ENCODE data around the gene SRD5A1. TPM values are rescaled to one million over a fixed set of nuclear protein-coding genes. Genes with fewer than 3 reads are reported as not detected.

Gene SRD5A1
- total RNA-seq, 4 donors from 2014 or later: 9.0 to 79.8 (median 17.0) TPM

DNA sequence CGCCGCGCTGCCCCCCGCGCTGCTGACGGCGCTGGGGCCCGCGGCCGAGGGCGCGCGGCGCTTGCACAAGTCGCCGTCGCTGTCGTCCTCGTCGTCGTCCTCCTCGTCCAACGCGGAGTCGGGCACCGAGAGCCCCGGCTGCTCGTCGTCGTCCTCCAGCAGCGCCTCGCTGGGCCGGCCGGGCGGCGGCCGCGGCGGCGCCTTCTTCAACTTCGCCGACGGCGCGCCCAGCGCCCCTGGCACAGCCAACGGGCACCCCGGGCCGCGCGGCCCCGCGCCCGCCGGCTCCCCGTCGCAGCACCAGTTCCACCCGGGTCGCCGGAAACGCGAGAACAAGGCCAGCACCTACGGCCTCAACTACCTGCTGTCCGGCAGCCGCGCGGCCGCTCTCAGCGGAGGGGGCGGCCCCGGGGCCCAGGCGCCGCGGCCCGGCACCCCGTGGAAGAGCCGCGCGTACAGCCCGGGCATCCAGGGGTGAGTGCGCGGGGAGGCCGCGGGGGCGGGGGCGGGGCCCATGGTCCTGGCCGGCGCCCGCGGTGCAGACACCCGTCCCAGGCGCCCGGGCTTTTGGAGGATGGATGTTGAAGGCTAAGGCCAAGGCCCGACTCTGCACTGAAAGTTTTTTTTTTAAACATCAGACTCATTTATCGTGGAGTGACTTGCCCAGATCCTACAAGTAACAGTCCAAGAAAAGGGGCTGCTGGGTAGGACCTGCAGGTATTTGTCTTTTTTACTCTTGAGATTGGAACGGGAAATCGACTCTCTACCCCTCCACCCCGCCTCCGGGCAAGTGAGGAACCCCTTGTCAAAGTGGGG is 81.2 kb downstream of the SRD5A1 start:
- H3K4me3 ChIP-seq: peak overlapping the region; percentile 62 to 87 (median 67)
- in situ Hi-C loops (cut with MboI; ENCODE audit: low pct_ligation_motif_present in 1 of 4, low pct_unique_long_range_greater_than_20kb in 1 of 4, low sequenced_read_pairs in 3 of 4) (loop anchor here in 1 of 4 donors (10.0 kb wide), 1 partner anchor 80 kb away; the partner anchor contains the start of genes NSUN2 and SRD5A1), intact Hi-C loops (cut with DNase I; ENCODE audit: low total_unique reads) (loop anchor here (5.0 kb wide), 1 partner anchor 82 kb away; the partner anchor contains the start of genes NSUN2 and SRD5A1)
- H3K36me3 ChIP-seq: no peaks in the 10 kb centered on the region
- H3K27me3 ChIP-seq: no peaks in the 10 kb centered on the region
- peaks cover 28 to 43% (median 37%) of the 10 kb centered on the region in 4 donors for H3K4me1 ChIP-seq
- DNase-seq: no peak
- H3K27ac ChIP-seq: peak overlapping the region; percentile 86 to 96 (median 88)
- 0 to 1% methylated on average over 4 to 34 of the region's 99 CpGs for WGBS, 2 donors (ENCODE audit: low coverage in 1 of 2)
- no peaks in the 10 kb centered on the region for H3K9me3 ChIP-seq
- TF ChIP-seq POLR2A (IDR thresholded peaks at IDR 0.05) (no peak), POLR2AphosphoS5 (IDR thresholded peaks at IDR 0.05) (no peak), EP300 (IDR thresholded peaks at IDR 0.05; ENCODE audit: low read depth) (no peak)
- TF ChIP-seq, protein P1, sequence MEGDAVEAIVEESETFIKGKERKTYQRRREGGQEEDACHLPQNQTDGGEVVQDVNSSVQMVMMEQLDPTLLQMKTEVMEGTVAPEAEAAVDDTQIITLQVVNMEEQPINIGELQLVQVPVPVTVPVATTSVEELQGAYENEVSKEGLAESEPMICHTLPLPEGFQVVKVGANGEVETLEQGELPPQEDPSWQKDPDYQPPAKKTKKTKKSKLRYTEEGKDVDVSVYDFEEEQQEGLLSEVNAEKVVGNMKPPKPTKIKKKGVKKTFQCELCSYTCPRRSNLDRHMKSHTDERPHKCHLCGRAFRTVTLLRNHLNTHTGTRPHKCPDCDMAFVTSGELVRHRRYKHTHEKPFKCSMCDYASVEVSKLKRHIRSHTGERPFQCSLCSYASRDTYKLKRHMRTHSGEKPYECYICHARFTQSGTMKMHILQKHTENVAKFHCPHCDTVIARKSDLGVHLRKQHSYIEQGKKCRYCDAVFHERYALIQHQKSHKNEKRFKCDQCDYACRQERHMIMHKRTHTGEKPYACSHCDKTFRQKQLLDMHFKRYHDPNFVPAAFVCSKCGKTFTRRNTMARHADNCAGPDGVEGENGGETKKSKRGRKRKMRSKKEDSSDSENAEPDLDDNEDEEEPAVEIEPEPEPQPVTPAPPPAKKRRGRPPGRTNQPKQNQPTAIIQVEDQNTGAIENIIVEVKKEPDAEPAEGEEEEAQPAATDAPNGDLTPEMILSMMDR (IDR thresholded peaks at IDR 0.05): no peak

DNA sequence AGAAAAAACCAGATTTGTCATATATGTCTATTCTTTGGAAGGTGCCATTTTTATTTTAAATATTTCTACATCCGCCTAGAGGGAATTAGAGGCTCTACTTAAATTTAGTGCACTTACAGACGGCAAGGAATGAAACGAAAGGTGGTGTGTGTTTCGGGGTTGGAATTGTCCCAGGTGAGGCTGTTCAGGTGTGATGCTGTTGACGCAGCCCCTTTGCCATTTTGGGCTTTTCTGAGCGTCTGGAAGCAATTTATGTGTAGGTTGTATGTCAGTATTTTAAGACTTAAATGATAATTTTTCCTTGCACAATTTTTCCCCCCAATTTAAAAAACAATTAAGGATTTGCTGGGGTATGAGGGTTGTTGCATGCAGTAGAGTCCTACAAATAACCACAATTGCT is 82.0 kb downstream of the SRD5A1 start:
- in situ Hi-C loops (cut with MboI; ENCODE audit: low pct_ligation_motif_present in 1 of 4, low pct_unique_long_range_greater_than_20kb in 1 of 4, low sequenced_read_pairs in 3 of 4): loop anchor here in 1 of 4 donors (10.0 kb wide), 1 partner anchor 80 kb away; the partner anchor contains the start of genes NSUN2 and SRD5A1

DNA sequence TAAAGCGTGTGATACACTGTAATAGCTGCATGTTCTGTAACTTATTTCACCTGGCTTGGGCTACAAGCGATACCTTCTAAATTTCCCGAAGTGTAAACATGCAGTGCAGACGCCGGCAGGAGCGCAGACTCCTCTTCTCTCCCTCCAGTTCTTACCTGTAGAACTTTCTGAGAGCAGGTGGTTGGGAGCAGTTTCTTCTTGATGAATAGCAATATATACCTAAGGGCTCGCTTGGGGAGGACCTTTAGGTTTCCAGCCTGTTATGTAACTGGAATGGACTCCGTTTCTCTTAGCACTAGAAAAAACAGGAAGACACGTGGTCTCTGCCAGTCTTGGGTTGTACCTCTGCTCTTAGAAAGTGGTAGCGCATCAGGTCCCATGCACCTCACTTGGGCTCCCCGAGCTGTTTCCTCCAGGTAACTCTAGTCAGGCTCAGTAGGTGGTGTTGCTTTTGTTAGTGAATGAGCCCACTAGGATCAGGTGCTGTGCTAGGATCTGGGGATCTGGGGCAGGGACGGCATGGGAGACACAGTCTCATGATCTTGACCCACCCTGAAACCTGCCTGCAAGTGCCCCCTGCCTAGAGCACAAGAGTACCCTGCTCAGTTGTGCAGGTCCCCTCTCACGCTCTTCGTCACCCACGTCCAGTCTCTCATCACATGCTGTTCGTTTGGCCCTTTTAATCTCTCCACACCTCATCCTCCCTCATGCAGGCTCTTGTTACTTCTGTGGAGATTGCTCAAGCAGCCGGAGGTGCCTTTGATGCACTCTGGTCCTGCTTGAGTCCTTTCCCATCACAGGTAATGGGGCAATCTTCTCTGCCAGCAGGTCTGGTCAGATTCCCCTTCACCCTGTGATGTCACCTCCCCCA is 82.8 kb downstream of the SRD5A1 start:
- intact Hi-C loops (cut with DNase I; ENCODE audit: low total_unique reads) (no loop called here), in situ Hi-C loops (cut with MboI; ENCODE audit: low pct_ligation_motif_present in 1 of 4, low pct_unique_long_range_greater_than_20kb in 1 of 4, low sequenced_read_pairs in 3 of 4) (loop anchor here in 1 of 4 donors (10.0 kb wide), 1 partner anchor 81 kb away; the partner anchor contains the start of genes NSUN2 and SRD5A1)
- H3K36me3 ChIP-seq: no peaks in the 10 kb centered on the region
- no peaks in the 10 kb centered on the region for H3K9me3 ChIP-seq
- TF ChIP-seq, protein P1 (IDR thresholded peaks at IDR 0.05): no peak
- TF ChIP-seq EP300 (IDR thresholded peaks at IDR 0.05; ENCODE audit: low read depth): no peak
- no peak for DNase-seq
- 45 to 79% methylated on average over 5 to 17 of the region's 17 CpGs for WGBS, 2 donors (ENCODE audit: low coverage in 1 of 2)
- H3K4me3 ChIP-seq: peak overlapping the region in 3 of 4 donors; percentile 7 to 69 (median 65)
- peaks cover 39 to 57% (median 42%) of the 10 kb centered on the region in 4 donors for H3K4me1 ChIP-seq
- H3K27me3 ChIP-seq: no peaks in the 10 kb centered on the region
- H3K27ac ChIP-seq: peak overlapping the region in 2 of 4 donors; percentile 29 to 96

More for the DNA sequence above, 82.0 kb downstream of the SRD5A1 start:
- H3K9me3 ChIP-seq: no peaks in the 10 kb centered on the region
- no peak for DNase-seq
- H3K4me1 ChIP-seq: peaks cover 35 to 51% (median 37%) of the 10 kb centered on the region in 4 donors
- TF ChIP-seq POLR2A (IDR thresholded peaks at IDR 0.05) (no peak), POLR2AphosphoS5 (IDR thresholded peaks at IDR 0.05) (no peak), EP300 (IDR thresholded peaks at IDR 0.05; ENCODE audit: low read depth) (no peak)
- TF ChIP-seq, protein P1 (IDR thresholded peaks at IDR 0.05): no peak
- H3K4me3 ChIP-seq: peak overlapping the region in 3 of 4 donors; percentile 65 to 87 (median 69)
- no peaks in the 10 kb centered on the region for H3K27me3 ChIP-seq
- H3K36me3 ChIP-seq: no peaks in the 10 kb centered on the region
- WGBS, 2 donors (ENCODE audit: low coverage in 1 of 2): 35 to 38% methylated on average over 6 of the region's 6 CpGs
- intact Hi-C loops (cut with DNase I; ENCODE audit: low total_unique reads): no loop called here
- peak overlapping the region in 3 of 4 donors; percentile 86 to 96 (median 89) for H3K27ac ChIP-seq

Data from transverse colon (tissue), 4 donors.